ENCODE results near the gene JCAD. TPM values are rescaled to one million over a fixed set of nuclear protein-coding genes. Genes with fewer than 3 reads are reported as not detected.

Gene JCAD
- total RNA-seq, 1 experiment from 2014 or later, result 40.7 TPM

DNA sequence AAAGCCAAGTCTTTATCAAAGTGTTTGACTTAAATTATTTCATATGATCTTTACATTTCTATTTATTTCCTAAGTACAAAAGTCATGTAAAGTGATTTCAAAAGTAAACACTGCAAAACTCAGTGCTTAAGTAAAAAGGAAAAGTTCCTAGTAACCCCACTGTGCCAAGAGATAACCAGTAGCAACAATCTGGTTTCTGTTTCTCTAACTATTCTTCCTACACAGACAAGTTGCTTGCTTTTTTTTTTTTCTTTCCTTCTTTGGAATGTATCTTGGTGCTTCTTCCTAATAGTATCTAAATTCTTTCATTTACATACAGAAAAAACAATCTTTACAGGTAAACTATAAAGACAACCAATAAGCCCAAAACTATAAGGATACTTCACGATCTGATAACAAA lies 3.1 kb downstream of the JCAD start:
- Histone ChIP-seq H3K27ac (ENCODE audit: low read length) (peak overlapping the region; percentile 92), H3K36me3 (ENCODE audit: control insufficient read depth, insufficient read depth, low read length) (no peaks in the 10 kb centered on the region), H3K9me3 (ENCODE audit: control insufficient read depth, insufficient read depth, low read depth, low read length) (no peaks in the 10 kb centered on the region), H3K4me1 (ENCODE audit: control insufficient read depth, insufficient read depth, low read length) (peaks cover 44% of the 10 kb centered on the region), H3K27me3 (ENCODE audit: control insufficient read depth, insufficient read depth, low read length) (no peaks in the 10 kb centered on the region), H3K4me3 (ENCODE audit: low read depth in 2 of 2, low read length in 2 of 2) (peak overlapping the region in 1 of 2 experiments; percentile 66; a peak in 3 of 4 replicates)
- ATAC-seq, result no peak
- in situ Hi-C loops (cut with HindIII; ENCODE audit: low pct_unique_long_range_greater_than_20kb, low sequenced_read_pairs) (no loop called here), intact Hi-C loops (cut with micrococcal nuclease; ENCODE audit: unreplicated experiment) (loop anchor here (10.0 kb wide), 1 partner anchor 129 kb away; no protein-coding TSS in a partner anchor)
- POLR2A ChIA-PET, result no interaction called here
- BruUV-seq (replicated peaks), result no TSS peak
- CTCF ChIA-PET, result no interaction called here
- TF ChIP-seq POLR2AphosphoS5 (IDR thresholded peaks at IDR 0.05; ENCODE audit: low read depth, low read length) (no peak), SIN3A (IDR thresholded peaks at IDR 0.05; ENCODE audit: borderline replicate concordance, insufficient read depth, low read depth, low read length) (no peak)
- TF ChIP-seq, protein P1, sequence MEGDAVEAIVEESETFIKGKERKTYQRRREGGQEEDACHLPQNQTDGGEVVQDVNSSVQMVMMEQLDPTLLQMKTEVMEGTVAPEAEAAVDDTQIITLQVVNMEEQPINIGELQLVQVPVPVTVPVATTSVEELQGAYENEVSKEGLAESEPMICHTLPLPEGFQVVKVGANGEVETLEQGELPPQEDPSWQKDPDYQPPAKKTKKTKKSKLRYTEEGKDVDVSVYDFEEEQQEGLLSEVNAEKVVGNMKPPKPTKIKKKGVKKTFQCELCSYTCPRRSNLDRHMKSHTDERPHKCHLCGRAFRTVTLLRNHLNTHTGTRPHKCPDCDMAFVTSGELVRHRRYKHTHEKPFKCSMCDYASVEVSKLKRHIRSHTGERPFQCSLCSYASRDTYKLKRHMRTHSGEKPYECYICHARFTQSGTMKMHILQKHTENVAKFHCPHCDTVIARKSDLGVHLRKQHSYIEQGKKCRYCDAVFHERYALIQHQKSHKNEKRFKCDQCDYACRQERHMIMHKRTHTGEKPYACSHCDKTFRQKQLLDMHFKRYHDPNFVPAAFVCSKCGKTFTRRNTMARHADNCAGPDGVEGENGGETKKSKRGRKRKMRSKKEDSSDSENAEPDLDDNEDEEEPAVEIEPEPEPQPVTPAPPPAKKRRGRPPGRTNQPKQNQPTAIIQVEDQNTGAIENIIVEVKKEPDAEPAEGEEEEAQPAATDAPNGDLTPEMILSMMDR (IDR thresholded peaks at IDR 0.05), result no peak
- TF ChIP-seq, protein P2, sequence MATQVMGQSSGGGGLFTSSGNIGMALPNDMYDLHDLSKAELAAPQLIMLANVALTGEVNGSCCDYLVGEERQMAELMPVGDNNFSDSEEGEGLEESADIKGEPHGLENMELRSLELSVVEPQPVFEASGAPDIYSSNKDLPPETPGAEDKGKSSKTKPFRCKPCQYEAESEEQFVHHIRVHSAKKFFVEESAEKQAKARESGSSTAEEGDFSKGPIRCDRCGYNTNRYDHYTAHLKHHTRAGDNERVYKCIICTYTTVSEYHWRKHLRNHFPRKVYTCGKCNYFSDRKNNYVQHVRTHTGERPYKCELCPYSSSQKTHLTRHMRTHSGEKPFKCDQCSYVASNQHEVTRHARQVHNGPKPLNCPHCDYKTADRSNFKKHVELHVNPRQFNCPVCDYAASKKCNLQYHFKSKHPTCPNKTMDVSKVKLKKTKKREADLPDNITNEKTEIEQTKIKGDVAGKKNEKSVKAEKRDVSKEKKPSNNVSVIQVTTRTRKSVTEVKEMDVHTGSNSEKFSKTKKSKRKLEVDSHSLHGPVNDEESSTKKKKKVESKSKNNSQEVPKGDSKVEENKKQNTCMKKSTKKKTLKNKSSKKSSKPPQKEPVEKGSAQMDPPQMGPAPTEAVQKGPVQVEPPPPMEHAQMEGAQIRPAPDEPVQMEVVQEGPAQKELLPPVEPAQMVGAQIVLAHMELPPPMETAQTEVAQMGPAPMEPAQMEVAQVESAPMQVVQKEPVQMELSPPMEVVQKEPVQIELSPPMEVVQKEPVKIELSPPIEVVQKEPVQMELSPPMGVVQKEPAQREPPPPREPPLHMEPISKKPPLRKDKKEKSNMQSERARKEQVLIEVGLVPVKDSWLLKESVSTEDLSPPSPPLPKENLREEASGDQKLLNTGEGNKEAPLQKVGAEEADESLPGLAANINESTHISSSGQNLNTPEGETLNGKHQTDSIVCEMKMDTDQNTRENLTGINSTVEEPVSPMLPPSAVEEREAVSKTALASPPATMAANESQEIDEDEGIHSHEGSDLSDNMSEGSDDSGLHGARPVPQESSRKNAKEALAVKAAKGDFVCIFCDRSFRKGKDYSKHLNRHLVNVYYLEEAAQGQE (IDR thresholded peaks at IDR 0.05; ENCODE audit: insufficient read depth in 1 of 2, low read depth in 2 of 2, low read length in 1 of 2), result no peak
- DNase-seq (ENCODE audit: low read depth, low spot score), result no peak

DNA sequence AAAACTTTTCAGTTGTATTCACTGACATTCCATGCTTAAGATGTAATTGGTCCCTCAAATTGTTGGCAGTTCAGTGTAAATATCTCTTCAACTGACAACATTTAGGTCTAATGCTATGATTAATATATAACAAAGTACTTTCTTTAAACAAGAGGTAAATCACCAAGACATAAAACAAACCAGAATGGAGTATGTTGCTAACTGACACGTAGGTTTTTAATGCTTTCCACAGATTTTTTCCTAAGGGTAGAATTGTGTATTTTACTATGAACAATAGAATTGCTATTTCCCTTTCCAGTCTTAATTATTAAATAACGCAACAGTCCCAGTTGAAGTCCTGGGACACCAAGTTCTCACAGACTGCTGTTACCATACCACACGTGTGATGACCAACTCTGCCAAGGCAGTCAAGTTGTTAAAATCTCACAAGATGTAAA lies 4.1 kb downstream of the JCAD start:
- no TSS peak for BruUV-seq (replicated peaks)
- intact Hi-C loops (cut with micrococcal nuclease; ENCODE audit: unreplicated experiment), result loop anchor here (10.0 kb wide), 1 partner anchor 130 kb away; no protein-coding TSS in a partner anchor
- TF ChIP-seq, protein P2 (IDR thresholded peaks at IDR 0.05; ENCODE audit: insufficient read depth in 1 of 2, low read depth in 2 of 2, low read length in 1 of 2), result no peak
- TF ChIP-seq TCF7L2 (IDR thresholded peaks at IDR 0.05; ENCODE audit: low read depth, low read length), result no peak
- TF ChIP-seq SIN3A (IDR thresholded peaks at IDR 0.05; ENCODE audit: borderline replicate concordance, insufficient read depth, low read depth, low read length), result no peak
- TF ChIP-seq POLR2AphosphoS5 (IDR thresholded peaks at IDR 0.05; ENCODE audit: low read depth, low read length), result no peak
- TF ChIP-seq, protein P1 (IDR thresholded peaks at IDR 0.05), result no peak
- ATAC-seq, result no peak
- POLR2A ChIA-PET, result no interaction called here
- H3K9me3 ChIP-seq (ENCODE audit: control insufficient read depth, insufficient read depth, low read depth, low read length), result no peaks in the 10 kb centered on the region
- no peaks in the 10 kb centered on the region for H3K36me3 ChIP-seq (ENCODE audit: control insufficient read depth, insufficient read depth, low read length)
- peak overlapping the region in 1 of 2 experiments; percentile 66; a peak in 1 of 4 replicates for H3K4me3 ChIP-seq (ENCODE audit: low read depth in 2 of 2, low read length in 2 of 2)
- H3K27ac ChIP-seq (ENCODE audit: low read length), result peak overlapping the region; percentile 92
- peaks cover 47% of the 10 kb centered on the region for H3K4me1 ChIP-seq (ENCODE audit: control insufficient read depth, insufficient read depth, low read length)
- H3K27me3 ChIP-seq (ENCODE audit: control insufficient read depth, insufficient read depth, low read length), result no peaks in the 10 kb centered on the region
- no peak for DNase-seq (ENCODE audit: low read depth, low spot score)
- in situ Hi-C loops (cut with HindIII; ENCODE audit: low pct_unique_long_range_greater_than_20kb, low sequenced_read_pairs), result no loop called here
- CTCF ChIA-PET, result no interaction called here

All from Panc1 (cell line).